ENCODE results near the gene BAIAP3.

- TF ChIP-seq POLR2A (IDR thresholded peaks at IDR 0.05): no peak
- TF ChIP-seq CTCF (IDR thresholded peaks at IDR 0.05): no peak
- no peak for TF ChIP-seq POLR2AphosphoS5 (IDR thresholded peaks at IDR 0.05; ENCODE audit: insufficient read depth in 1 of 2, low read depth in 1 of 2)
These were observed 31.1 kb downstream of the BAIAP3 start for GRCh38 chr16:1364510-1364909.
